Mucosa of descending colon (tissue), 3 donors: ENCODE data around the gene RPS6KA5. TPM values are rescaled to one million over a fixed set of nuclear protein-coding genes. Genes with fewer than 3 reads are reported as not detected.
"Not testable (repeated sequence)": the region's sequence is repeated elsewhere in the genome, so short reads cannot be mapped to it uniquely, and the experiment has no call there.

Experiments used
- ATAC-seq: fragments of 200-7000 bp; cut with Tn5 transposase; one replicate; pipeline ENCODE4 v1.9.1; 2020; ENCODE audit warnings: mild to moderate bottlenecking, moderate library complexity
- DNase-seq, 3 donors: peaks; one replicate each; pipeline ENCODE4 v3.0.0-alpha.2; 2020
- H3K36me3 ChIP-seq: fragments of 200-600 bp; one replicate; pipeline ENCODE4 v1.8.0; 2021; ENCODE audit warnings: low read depth, mild to moderate bottlenecking
- H3K4me1 ChIP-seq: fragments of 200-600 bp; one replicate; pipeline ENCODE4 v1.8.0; 2021; ENCODE audit warnings: low read depth, mild to moderate bottlenecking
- H3K4me3 ChIP-seq: fragments of 200-600 bp; one replicate; pipeline ENCODE4 v1.8.0; 2021; ENCODE audit warnings: mild to moderate bottlenecking
- H3K9me3 ChIP-seq: fragments of 200-600 bp; one replicate; pipeline ENCODE4 v1.8.0; 2021; ENCODE audit warnings: mild to moderate bottlenecking
- CTCF ChIP-seq: fragments of 200-600 bp; IDR thresholded peaks from one replicate; pipeline ENCODE4 v1.8.0; 2022; ENCODE audit warnings: antibody characterized with exemption, mild to moderate bottlenecking
- intact Hi-C, 2 donors: fragments of 100-400 bp; cut with DNase I in 1 of 2; cut with micrococcal nuclease in 1 of 2; formaldehyde crosslinking; loops; one replicate each; pipeline versions ENCODE4 v1.11.0 to v1.11.1; 2022; cut with DNase I, micrococcal nuclease
- total RNA-seq, 3 donors: library from RNA; stranded (reverse); fragmentation: NEBNext Ultra II Directional in 2 of 3; extraction: Animal tissue kit (Norgen Biotek cat#: 25700) in 2 of 3; gene quantifications; one replicate each; pipeline versions ENCODE4 v1.2.1 to v1.2.4, GENCODE V29; 2021 to 2023
- donor health status: DM: no; HTN: no; CAD: no; lungs with moderate emphysema.
- donor health status: DM: no; HTN: no; CAD: no.
- donor health status: DM: no; HTN: yes; CAD: no.

The RPS6KA5 gene
- total RNA-seq, 3 donors from 2014 or later = 25.0 to 41.5 (median 27.2) TPM

- H3K4me3 ChIP-seq = no peak overlapping the region
- intact Hi-C loops = no loop called here
- no peaks in the 10 kb centered on the region for H3K36me3 ChIP-seq
- H3K9me3 ChIP-seq = no peaks in the 10 kb centered on the region
- no peak for TF ChIP-seq CTCF
- ATAC-seq (no peak), DNase-seq (no peak)
- H3K4me1 ChIP-seq = no peaks in the 10 kb centered on the region
Observed at GRCh38 chr14:91032248-91032647, 28.2 kb downstream of the RPS6KA5 start.

GRCh38 chr14:91031666-91032065 lies 28.8 kb downstream of the RPS6KA5 start:
- intact Hi-C loops = no loop called here
- H3K9me3 ChIP-seq = no peaks in the 10 kb centered on the region
- TF ChIP-seq CTCF = no peak
- H3K36me3 ChIP-seq = no peaks in the 10 kb centered on the region
- DNase-seq = no peak
- no peak for ATAC-seq
- no peaks in the 10 kb centered on the region for H3K4me1 ChIP-seq
- H3K4me3 ChIP-seq = no peak overlapping the region

GRCh38 chr14:91029456-91030217 lies 30.8 kb downstream of the RPS6KA5 start:
- no peaks in the 10 kb centered on the region for H3K9me3 ChIP-seq
- no peak overlapping the region for H3K4me3 ChIP-seq
- ATAC-seq (no peak), DNase-seq (no peak)
- intact Hi-C loops = no loop called here
- H3K4me1 ChIP-seq = no peaks in the 10 kb centered on the region
- H3K36me3 ChIP-seq = no peaks in the 10 kb centered on the region
- TF ChIP-seq CTCF = no peak

- Histone ChIP-seq H3K4me3 (no peak overlapping the region), H3K36me3 (no peaks in the 10 kb centered on the region), H3K4me1 (no peaks in the 10 kb centered on the region), H3K9me3 (no peaks in the 10 kb centered on the region)
- intact Hi-C loops = no loop called here
- no peak for ATAC-seq
- no peak for DNase-seq
- TF ChIP-seq CTCF = no peak
Observed at GRCh38 chr14:91027561-91027960, 32.9 kb downstream of the RPS6KA5 start.

GRCh38 chr14:91022622-91023028 lies 37.8 kb downstream of the RPS6KA5 start:
- H3K36me3 ChIP-seq, intact Hi-C loops, H3K4me3 ChIP-seq, H3K4me1 ChIP-seq, H3K9me3 ChIP-seq: not testable (repeated sequence)
- DNase-seq = peak; percentile 38 to 60 (median 44)
- ATAC-seq = peak; percentile 88

GRCh38 chr14:91021991-91022621 lies 38.3 kb downstream of the RPS6KA5 start:
- Histone ChIP-seq H3K36me3 (no peaks in the 10 kb centered on the region), H3K4me3 (no peak overlapping the region), H3K9me3 (no peaks in the 10 kb centered on the region), H3K4me1 (no peaks in the 10 kb centered on the region)
- DNase-seq (no peak), ATAC-seq (peak; percentile 47)
- TF ChIP-seq CTCF = no peak
- intact Hi-C loops = no loop called here
